ENCODE measurements around the gene SPON2. TPM values are rescaled to one million over a fixed set of nuclear protein-coding genes. Genes with fewer than 3 reads are reported as not detected.
A peak's percentile ranks its signal among the peaks of the same experiment; 100 is the strongest.

SPON2 gene
- total RNA-seq, 3 donors from 2014 or later (not counting 1 experiment from before 2014, with no cell fraction given), result 1,124 to 1,574 (median 1,339) TPM

DNA sequence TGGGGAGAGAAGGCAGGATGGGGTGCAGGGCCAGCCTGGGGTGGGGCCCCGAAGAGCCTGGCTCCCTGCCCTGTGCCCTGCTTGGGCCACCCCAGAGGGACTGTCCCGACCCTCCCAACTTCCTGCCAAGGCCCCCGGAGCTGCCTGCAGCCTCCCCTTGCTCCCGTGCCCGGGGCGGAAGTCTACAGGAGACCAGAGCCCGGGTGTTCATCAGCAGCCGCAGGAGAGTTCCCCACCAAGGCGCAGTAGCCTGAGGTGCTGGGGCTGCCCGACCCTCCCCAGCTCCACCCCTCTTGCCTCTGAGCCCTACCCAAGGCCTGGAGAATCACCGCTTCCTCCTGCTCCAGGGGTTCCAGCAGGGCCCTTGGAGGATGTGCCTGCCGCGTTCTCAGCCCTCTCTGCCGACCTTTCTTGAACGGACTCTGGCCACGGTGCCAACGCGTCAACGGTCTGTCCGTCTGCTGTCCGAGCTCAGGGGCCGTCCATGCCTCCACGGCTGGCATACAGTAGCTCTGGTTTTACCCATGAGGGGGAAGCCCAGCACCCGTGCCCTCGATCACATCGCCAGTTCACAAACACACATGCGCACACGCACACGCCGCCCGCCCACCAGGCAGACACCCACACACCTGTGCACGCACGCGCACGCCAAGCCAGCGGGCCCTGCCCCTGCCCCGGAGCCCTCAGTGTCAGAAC is 36.0 kb upstream of the SPON2 start:
- no peak for ATAC-seq
- 84% methylated on average over 37 of the region's 37 CpGs for WGBS (ENCODE audit: insufficient coverage)
- H3K27me3 ChIP-seq (ENCODE audit: control insufficient read depth, insufficient read depth, low read length), result no peaks in the 10 kb centered on the region
- H3K27me3 Mint-ChIP-seq (ENCODE audit: low read depth in 2 of 2), result no peaks in the 10 kb centered on the region
- H3K36me3 Mint-ChIP-seq, result no peaks in the 10 kb centered on the region
- no peak overlapping the region for H3K4me3 ChIP-seq (ENCODE audit: low read length)
- TF ChIP-seq, protein P1, sequence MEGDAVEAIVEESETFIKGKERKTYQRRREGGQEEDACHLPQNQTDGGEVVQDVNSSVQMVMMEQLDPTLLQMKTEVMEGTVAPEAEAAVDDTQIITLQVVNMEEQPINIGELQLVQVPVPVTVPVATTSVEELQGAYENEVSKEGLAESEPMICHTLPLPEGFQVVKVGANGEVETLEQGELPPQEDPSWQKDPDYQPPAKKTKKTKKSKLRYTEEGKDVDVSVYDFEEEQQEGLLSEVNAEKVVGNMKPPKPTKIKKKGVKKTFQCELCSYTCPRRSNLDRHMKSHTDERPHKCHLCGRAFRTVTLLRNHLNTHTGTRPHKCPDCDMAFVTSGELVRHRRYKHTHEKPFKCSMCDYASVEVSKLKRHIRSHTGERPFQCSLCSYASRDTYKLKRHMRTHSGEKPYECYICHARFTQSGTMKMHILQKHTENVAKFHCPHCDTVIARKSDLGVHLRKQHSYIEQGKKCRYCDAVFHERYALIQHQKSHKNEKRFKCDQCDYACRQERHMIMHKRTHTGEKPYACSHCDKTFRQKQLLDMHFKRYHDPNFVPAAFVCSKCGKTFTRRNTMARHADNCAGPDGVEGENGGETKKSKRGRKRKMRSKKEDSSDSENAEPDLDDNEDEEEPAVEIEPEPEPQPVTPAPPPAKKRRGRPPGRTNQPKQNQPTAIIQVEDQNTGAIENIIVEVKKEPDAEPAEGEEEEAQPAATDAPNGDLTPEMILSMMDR (IDR thresholded peaks at IDR 0.05), result no peak
- peaks cover 55% of the 10 kb centered on the region for H3K4me1 ChIP-seq (ENCODE audit: control insufficient read depth, insufficient read depth, low read length)
- no peak overlapping the region for H3K27ac ChIP-seq (ENCODE audit: low read length)
- no peaks in the 10 kb centered on the region for H3K9me3 ChIP-seq (ENCODE audit: control insufficient read depth, insufficient read depth, low read length)
- intact Hi-C loops (cut with micrococcal nuclease), result no loop called here
- DNase-seq, result no peak
- H3K4me1 Mint-ChIP-seq, result peaks cover 22 to 36% of the 10 kb centered on the region in 2 donors
- no peak overlapping the region for H3K27ac Mint-ChIP-seq
- H3K4me3 Mint-ChIP-seq, result no peak overlapping the region
- H3K36me3 ChIP-seq (ENCODE audit: control insufficient read depth, insufficient read depth, low read length), result peaks cover 39% of the 10 kb centered on the region
- H3K9me3 Mint-ChIP-seq, result no peaks in the 10 kb centered on the region

DNA sequence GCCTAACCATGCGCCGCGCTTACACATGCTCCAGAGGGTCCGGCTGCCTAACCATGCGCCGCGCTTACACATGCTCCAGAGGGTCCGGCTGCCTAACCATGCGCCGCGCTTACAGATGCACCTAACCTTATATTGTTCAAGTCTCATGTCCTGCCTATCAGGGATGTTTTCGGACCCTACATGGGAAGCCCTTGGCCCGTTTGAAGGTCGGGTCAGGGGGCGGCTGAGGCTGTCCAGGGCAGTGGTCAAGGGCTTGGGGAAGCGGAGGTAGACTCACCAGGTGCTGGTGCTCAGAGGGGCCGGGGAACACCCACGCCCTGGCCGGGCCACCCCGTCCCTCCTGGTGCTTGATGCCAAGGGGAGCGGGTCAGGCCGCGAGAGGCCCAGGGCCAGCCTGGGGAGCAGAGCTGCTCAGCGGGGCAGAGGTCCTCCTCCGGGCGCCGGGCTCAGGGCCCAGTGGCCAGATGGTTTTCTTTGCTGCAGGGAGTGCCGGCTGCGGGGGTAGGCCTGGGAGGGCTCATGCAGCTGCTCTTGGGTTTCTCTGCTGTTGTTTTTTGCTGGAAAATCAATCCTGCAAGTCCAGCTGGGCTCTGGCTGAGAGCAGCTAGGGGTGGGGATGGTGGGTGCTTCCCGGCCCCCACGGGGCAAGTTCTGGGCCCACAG is 35.4 kb upstream of the SPON2 start:
- no peak overlapping the region for H3K27ac Mint-ChIP-seq
- peaks cover 29 to 43% of the 10 kb centered on the region in 2 donors for H3K4me1 Mint-ChIP-seq
- 96% methylated on average over 28 of the region's 31 CpGs for WGBS (ENCODE audit: insufficient coverage)
- peaks cover 32% of the 10 kb centered on the region for H3K36me3 ChIP-seq (ENCODE audit: control insufficient read depth, insufficient read depth, low read length)
- TF ChIP-seq, protein P1 (IDR thresholded peaks at IDR 0.05), result no peak
- DNase-seq (no peak), ATAC-seq (no peak)
- no peaks in the 10 kb centered on the region for H3K9me3 ChIP-seq (ENCODE audit: control insufficient read depth, insufficient read depth, low read length)
- H3K27me3 Mint-ChIP-seq (ENCODE audit: low read depth in 2 of 2), result no peaks in the 10 kb centered on the region
- peaks cover 61% of the 10 kb centered on the region for H3K4me1 ChIP-seq (ENCODE audit: control insufficient read depth, insufficient read depth, low read length)
- no peaks in the 10 kb centered on the region for H3K9me3 Mint-ChIP-seq
- H3K27ac ChIP-seq (ENCODE audit: low read length), result no peak overlapping the region
- H3K4me3 ChIP-seq (ENCODE audit: low read length), result no peak overlapping the region
- intact Hi-C loops (cut with micrococcal nuclease), result no loop called here
- H3K4me3 Mint-ChIP-seq, result no peak overlapping the region
- no peaks in the 10 kb centered on the region for H3K27me3 ChIP-seq (ENCODE audit: control insufficient read depth, insufficient read depth, low read length)
- H3K36me3 Mint-ChIP-seq, result no peaks in the 10 kb centered on the region

DNA sequence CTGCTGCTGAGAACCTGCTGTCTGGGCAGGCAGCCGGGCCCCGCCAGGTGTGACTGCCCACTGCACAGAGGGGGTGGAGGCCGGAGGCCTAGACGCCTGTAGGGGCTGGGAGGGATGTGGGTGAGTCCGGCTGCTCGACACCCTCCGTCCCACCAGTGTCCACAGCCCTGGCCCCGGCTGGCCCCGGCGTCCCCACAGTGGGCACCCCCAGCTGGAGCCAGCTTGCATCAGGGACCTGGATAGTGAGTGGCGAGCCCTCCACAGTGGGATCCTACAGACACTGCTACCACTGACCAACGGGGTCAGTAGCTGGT is 34.7 kb upstream of the SPON2 start:
- H3K27me3 Mint-ChIP-seq (ENCODE audit: low read depth in 2 of 2), result no peaks in the 10 kb centered on the region
- intact Hi-C loops (cut with micrococcal nuclease), result no loop called here
- no peaks in the 10 kb centered on the region for H3K27me3 ChIP-seq (ENCODE audit: control insufficient read depth, insufficient read depth, low read length)
- H3K27ac Mint-ChIP-seq, result peak overlapping the region in 1 of 2 donors; percentile 51
- no peaks in the 10 kb centered on the region for H3K9me3 Mint-ChIP-seq
- H3K4me3 Mint-ChIP-seq, result no peak overlapping the region
- ATAC-seq, result no peak
- H3K9me3 ChIP-seq (ENCODE audit: control insufficient read depth, insufficient read depth, low read length), result no peaks in the 10 kb centered on the region
- no peak overlapping the region for H3K27ac ChIP-seq (ENCODE audit: low read length)
- H3K36me3 Mint-ChIP-seq, result no peaks in the 10 kb centered on the region
- H3K4me1 ChIP-seq (ENCODE audit: control insufficient read depth, insufficient read depth, low read length), result peaks cover 68% of the 10 kb centered on the region
- peaks cover 26% of the 10 kb centered on the region for H3K36me3 ChIP-seq (ENCODE audit: control insufficient read depth, insufficient read depth, low read length)
- WGBS (ENCODE audit: insufficient coverage), result 91% methylated on average over 12 of the region's 12 CpGs
- DNase-seq, result no peak
- peaks cover 33 to 49% of the 10 kb centered on the region in 2 donors for H3K4me1 Mint-ChIP-seq
- TF ChIP-seq, protein P1 (IDR thresholded peaks at IDR 0.05), result no peak
- H3K4me3 ChIP-seq (ENCODE audit: low read length), result no peak overlapping the region

All from natural killer cell (primary cell).